ENCODE data around the gene PPOX. TPM values are rescaled to one million over a fixed set of nuclear protein-coding genes. Genes with fewer than 3 reads are reported as not detected.
A peak's percentile ranks its signal among the peaks of the same experiment; 100 is the strongest.

PPOX gene
- total RNA-seq, 4 donors from 2014 or later: 12.8 to 22.1 (median 15.8) TPM

- WGBS: 93% methylated on average over 5 of the region's 5 CpGs
- Histone ChIP-seq H3K27me3 (no peaks in the 10 kb centered on the region), H3K4me3 (no peak overlapping the region), H3K4me1 (peaks cover 19 to 36% (median 31%) of the 10 kb centered on the region in 4 donors), H3K9me3 (no peaks in the 10 kb centered on the region), H3K36me3 (peaks cover 0 to 39% (median 17%) of the 10 kb centered on the region in 4 donors), H3K27ac (replicated peaks in 1 of 4) (no peak overlapping the region)
- no peak for TF ChIP-seq POLR2AphosphoS5 (IDR thresholded peaks at IDR 0.05)
- no peak for TF ChIP-seq EP300 (IDR thresholded peaks at IDR 0.05)
- no peak for TF ChIP-seq POLR2A (IDR thresholded peaks at IDR 0.05; ENCODE audit: low read depth)
- TF ChIP-seq CTCF (IDR thresholded peaks at IDR 0.05): no peak
- intact Hi-C loops (cut with DNase I): no loop called here
- no peak for DNase-seq (ENCODE audit: extremely low spot score)
These were observed 22.8 kb downstream of the PPOX start for GRCh38 chr1:161189036-161189435.

DNA sequence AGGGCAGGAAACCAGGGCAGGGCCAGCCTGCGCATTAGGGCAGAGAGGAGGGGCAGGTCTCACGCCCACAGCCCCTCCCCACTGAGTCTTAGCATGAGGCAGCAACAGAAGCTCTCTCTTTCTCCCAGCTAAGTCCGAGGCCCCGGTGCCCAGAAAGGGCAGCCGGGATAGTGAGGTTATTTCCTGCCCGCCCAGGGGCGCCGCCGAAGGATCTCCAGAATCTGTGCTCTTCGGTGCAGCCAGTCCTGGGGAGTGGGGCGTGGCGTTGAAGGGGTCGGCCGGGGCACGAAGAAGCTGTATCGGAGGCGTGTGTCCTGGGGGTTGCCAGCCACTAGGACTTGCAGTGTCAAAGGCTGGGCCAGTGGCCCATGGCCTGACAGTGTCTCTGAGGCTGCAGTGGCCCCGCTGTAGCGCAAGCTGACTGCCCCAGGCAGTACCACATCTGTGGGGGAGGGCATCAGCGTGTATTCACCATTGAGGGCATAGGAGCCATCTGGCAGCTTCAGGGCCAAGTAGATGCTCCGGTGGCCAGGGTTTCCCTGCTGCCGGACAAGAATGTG, 24.8 kb downstream of the PPOX start:
- no peak overlapping the region for H3K27ac ChIP-seq (replicated peaks in 1 of 4)
- no peak for TF ChIP-seq EP300 (IDR thresholded peaks at IDR 0.05)
- TF ChIP-seq CTCF (IDR thresholded peaks at IDR 0.05): no peak
- no peak for TF ChIP-seq POLR2A (IDR thresholded peaks at IDR 0.05; ENCODE audit: low read depth)
- TF ChIP-seq POLR2AphosphoS5 (IDR thresholded peaks at IDR 0.05): no peak
- no peak for DNase-seq (ENCODE audit: extremely low spot score)
- no peaks in the 10 kb centered on the region for H3K9me3 ChIP-seq
- H3K4me3 ChIP-seq: no peak overlapping the region
- H3K27me3 ChIP-seq: no peaks in the 10 kb centered on the region
- H3K4me1 ChIP-seq: peaks cover 15 to 41% (median 29%) of the 10 kb centered on the region in 4 donors
- 68% methylated on average over 15 of the region's 22 CpGs for WGBS
- H3K36me3 ChIP-seq: peaks cover 0 to 59% (median 23%) of the 10 kb centered on the region in 4 donors
- intact Hi-C loops (cut with DNase I): loop anchor here (10.0 kb wide), 1 partner anchor 194 kb away; no protein-coding TSS in a partner anchor

- H3K9me3 ChIP-seq: no peaks in the 10 kb centered on the region
- no peak overlapping the region for H3K4me3 ChIP-seq
- 69% methylated on average over 8 of the region's 8 CpGs for WGBS
- no peaks in the 10 kb centered on the region for H3K27me3 ChIP-seq
- no peak overlapping the region for H3K27ac ChIP-seq (replicated peaks in 1 of 4)
- peaks cover 13 to 51% (median 37%) of the 10 kb centered on the region in 4 donors for H3K4me1 ChIP-seq
- no peak for TF ChIP-seq EP300 (IDR thresholded peaks at IDR 0.05)
- no peak for TF ChIP-seq POLR2AphosphoS5 (IDR thresholded peaks at IDR 0.05)
- TF ChIP-seq CTCF (IDR thresholded peaks at IDR 0.05): no peak
- no peak for TF ChIP-seq POLR2A (IDR thresholded peaks at IDR 0.05; ENCODE audit: low read depth)
- peaks cover 0 to 67% (median 23%) of the 10 kb centered on the region in 4 donors for H3K36me3 ChIP-seq
- intact Hi-C loops (cut with DNase I): loop anchor here (10.0 kb wide), 1 partner anchor 193 kb away; no protein-coding TSS in a partner anchor
- no peak for DNase-seq (ENCODE audit: extremely low spot score)
These were observed 25.7 kb downstream of the PPOX start for GRCh38 chr1:161191971-161192370.

DNA sequence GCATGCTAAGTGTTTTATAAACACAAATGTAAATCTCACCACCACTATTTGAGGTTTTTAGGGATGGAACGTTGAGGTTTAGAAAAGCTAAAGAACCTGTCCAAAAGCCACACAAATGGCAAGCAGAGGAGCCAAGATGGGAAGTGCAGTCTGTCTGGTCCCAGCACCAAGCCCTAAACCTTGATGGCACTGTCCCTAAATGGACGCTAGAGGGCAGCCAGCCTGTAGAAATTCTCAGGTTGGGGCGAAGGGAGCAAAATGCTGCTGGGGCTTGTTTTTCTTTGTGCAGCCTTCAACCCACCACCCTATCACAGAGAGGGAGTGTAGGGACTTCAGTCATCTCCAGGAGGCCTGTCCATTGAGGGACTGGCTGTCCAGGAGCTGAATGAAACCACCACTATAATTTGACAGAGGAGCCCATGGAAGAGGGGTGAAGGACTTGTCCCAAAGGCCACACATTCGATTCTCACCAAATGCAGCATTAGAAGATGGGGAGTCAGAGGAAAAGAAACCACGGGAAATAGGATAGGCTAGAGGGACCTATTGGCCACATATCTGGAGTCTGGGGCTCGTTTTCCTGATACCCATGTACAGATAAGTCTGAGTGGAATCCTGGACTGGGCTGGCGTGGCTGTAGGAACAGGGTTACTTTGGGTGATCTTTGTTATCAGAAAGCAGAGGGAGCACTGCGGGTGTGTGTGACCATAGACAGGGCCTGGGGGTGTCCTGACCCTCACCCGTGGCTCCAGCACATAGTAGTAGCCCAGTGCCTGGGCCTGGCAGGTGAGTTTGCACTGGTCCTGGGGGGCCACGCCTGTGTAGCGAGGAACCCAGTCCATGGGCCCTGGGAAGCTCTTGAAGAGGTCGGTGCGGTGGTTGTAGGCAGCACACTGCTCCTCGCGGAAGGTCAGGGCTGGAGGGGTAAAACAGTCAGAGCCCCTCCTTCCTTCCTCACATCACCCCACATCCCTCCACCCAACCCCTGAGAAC, 26.5 kb downstream of the PPOX start:
- intact Hi-C loops (cut with DNase I): loop anchor here (10.0 kb wide), 1 partner anchor 192 kb away; no protein-coding TSS in a partner anchor
- peak overlapping the region in 3 of 4 donors; percentile 6 to 24 (median 12) for H3K27ac ChIP-seq (replicated peaks in 1 of 4)
- DNase-seq (ENCODE audit: extremely low spot score): no peak
- TF ChIP-seq EP300 (IDR thresholded peaks at IDR 0.05) (no peak), POLR2A (IDR thresholded peaks at IDR 0.05; ENCODE audit: low read depth) (no peak), POLR2AphosphoS5 (IDR thresholded peaks at IDR 0.05) (peak in 1 of 2 donors; percentile 42), CTCF (IDR thresholded peaks at IDR 0.05) (peak; percentile 70 to 88 (median 81))
- no peaks in the 10 kb centered on the region for H3K27me3 ChIP-seq
- peaks cover 13 to 59% (median 45%) of the 10 kb centered on the region in 4 donors for H3K4me1 ChIP-seq
- H3K4me3 ChIP-seq: peak overlapping the region in 1 of 4 donors; percentile 25
- no peaks in the 10 kb centered on the region for H3K9me3 ChIP-seq
- H3K36me3 ChIP-seq: peaks cover 0 to 67% (median 23%) of the 10 kb centered on the region in 4 donors
- 33% methylated on average over 7 of the region's 15 CpGs for WGBS
